GM23248 (cell line): ENCODE measurements around the gene RIMS1. TPM values are rescaled to one million over a fixed set of nuclear protein-coding genes. Genes with fewer than 3 reads are reported as not detected.

Source experiments
- DNase-seq: peaks from one replicate; pipeline ENCODE4 v3.0.0-alpha.2; 2015
- H2AFZ ChIP-seq: fragments of 200-600 bp; sonication (generic); 2 replicates; pipeline ENCODE4 v1.6.1; 2016; ENCODE audit warnings: antibody characterized with exemption
- H3F3A ChIP-seq: fragments of 200-600 bp; sonication (generic); 2 replicates; pipeline ENCODE4 v1.6.1; 2016; ENCODE audit warnings: mild to moderate bottlenecking, antibody characterized with exemption, mixed run types; ENCODE audit not compliant: insufficient read depth
- H3K27ac ChIP-seq: fragments of 200-600 bp; sonication (generic); 2 replicates; pipeline ENCODE4 v1.5.1; 2016; ENCODE audit warnings: mild to moderate bottlenecking
- H3K27me3 ChIP-seq: fragments of 200-600 bp; sonication (generic); replicated peaks from 2 replicates; pipeline ENCODE4 v1.6.1; 2016; ENCODE audit warnings: mild to moderate bottlenecking; ENCODE audit not compliant: insufficient read depth
- H3K36me3 ChIP-seq: fragments of 200-600 bp; sonication (generic); 2 replicates; pipeline ENCODE4 v1.6.1; 2016; ENCODE audit warnings: low read depth, mild to moderate bottlenecking
- H3K4me1 ChIP-seq: fragments of 200-600 bp; sonication (generic); 2 replicates; pipeline ENCODE4 v1.6.1; 2016; ENCODE audit warnings: mild to moderate bottlenecking; ENCODE audit not compliant: insufficient read depth
- H3K4me2 ChIP-seq: fragments of 200-600 bp; sonication (generic); one replicate; pipeline ENCODE4 v1.6.1; 2016; ENCODE audit warnings: mild to moderate bottlenecking; ENCODE audit not compliant: unreplicated experiment
- H3K4me3 ChIP-seq: fragments of 200-600 bp; sonication (generic); 2 replicates; pipeline ENCODE4 v1.5.1; 2016; ENCODE audit warnings: mild to moderate bottlenecking
- H3K79me2 ChIP-seq: fragments of 200-600 bp; sonication (generic); 2 replicates; pipeline ENCODE4 v1.6.1; 2016; ENCODE audit warnings: mild to moderate bottlenecking; ENCODE audit not compliant: insufficient read depth
- H3K9ac ChIP-seq: fragments of 200-600 bp; sonication (generic); 2 replicates; pipeline ENCODE4 v1.6.1; 2016; ENCODE audit warnings: mild to moderate bottlenecking
- H3K9me2 ChIP-seq: fragments of 200-600 bp; sonication (generic); 2 replicates; pipeline ENCODE4 v1.6.1; 2016; ENCODE audit warnings: mixed run types, mild to moderate bottlenecking, moderate library complexity; ENCODE audit not compliant: insufficient read depth
- H3K9me3 ChIP-seq: fragments of 200-600 bp; sonication (generic); one replicate; pipeline ENCODE4 v1.6.1; 2017; ENCODE audit warnings: low read depth
- H4K20me1 ChIP-seq: fragments of 200-600 bp; sonication (generic); 2 replicates; pipeline ENCODE4 v1.6.0; 2016; ENCODE audit not compliant: insufficient read depth
- EZH2 ChIP-seq: fragments of 200-600 bp; sonication (generic); IDR thresholded peaks from 2 replicates; pipeline ENCODE4 v1.6.1; 2018; ENCODE audit warnings: antibody characterized with exemption, mild to moderate bottlenecking; ENCODE audit not compliant: insufficient read depth, poor library complexity, severe bottlenecking
- EZH2phosphoT487 ChIP-seq: fragments of 200-600 bp; sonication (generic); IDR thresholded peaks from 2 replicates; pipeline ENCODE4 v1.6.1; 2018; ENCODE audit warnings: antibody characterized with exemption, moderate library complexity, mild to moderate bottlenecking, low read depth; ENCODE audit not compliant: insufficient read depth
- WGBS, 2 experiments: methylation state at CpG; one replicate each; pipeline ENCODE4 v1.1.6; 2015 to 2017; ENCODE audit warnings: low lambda C conversion rate in 2 of 2, low coverage in 1 of 2; ENCODE audit errors: missing lambda C conversion rate in 2 of 2; 5-methylcytosine and 5-hydroxymethylcytosine counted together
- in situ Hi-C: fragments of 300-500 bp; cut with MboI; formaldehyde crosslinking; loops from 2 replicates; pipeline ENCODE4 v1.15.0; 2020
- polyA plus RNA-seq: library from polyadenylated mRNA; unstranded; fragments of >200 nt; fragmentation: Nextera tagmentation; extraction: Ambion mirVana; gene quantifications from 2 replicates; pipeline ENCODE4 v1.2.1, GENCODE V29; 2016
- total RNA-seq: library from RNA; depleted of rRNA; stranded (reverse); fragments of >200 nt; shearing (Covaris generic); gene quantifications from 2 replicates; pipeline ENCODE4 v1.2.3, GENCODE V29; 2014

RIMS1 gene
- total and polyA plus RNA-seq, 2 experiments from 2014 or later: 1.8 to 10.6 TPM

DNA sequence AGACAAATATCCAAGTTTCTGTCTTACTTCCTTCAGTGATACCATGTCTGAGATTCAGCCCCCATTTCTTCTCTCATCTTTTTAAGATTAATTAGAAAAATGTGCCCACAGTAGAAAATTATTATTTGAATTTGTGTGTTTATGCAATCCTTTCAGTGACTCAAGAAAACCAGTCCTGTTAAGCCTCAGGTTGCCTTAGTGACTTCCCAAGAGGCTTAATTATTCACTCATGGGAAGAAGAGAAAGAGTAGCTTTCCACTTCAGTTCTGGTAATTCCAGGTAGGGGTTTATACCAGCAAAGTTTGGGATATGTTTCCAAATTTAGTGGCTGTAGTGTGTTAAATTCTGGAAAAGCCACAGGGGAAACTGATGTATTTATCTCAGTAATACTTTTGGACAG, 149.1 kb downstream of the RIMS1 start:
- no peak overlapping the region for H3K4me2 ChIP-seq
- in situ Hi-C loops: no loop called here

DNA sequence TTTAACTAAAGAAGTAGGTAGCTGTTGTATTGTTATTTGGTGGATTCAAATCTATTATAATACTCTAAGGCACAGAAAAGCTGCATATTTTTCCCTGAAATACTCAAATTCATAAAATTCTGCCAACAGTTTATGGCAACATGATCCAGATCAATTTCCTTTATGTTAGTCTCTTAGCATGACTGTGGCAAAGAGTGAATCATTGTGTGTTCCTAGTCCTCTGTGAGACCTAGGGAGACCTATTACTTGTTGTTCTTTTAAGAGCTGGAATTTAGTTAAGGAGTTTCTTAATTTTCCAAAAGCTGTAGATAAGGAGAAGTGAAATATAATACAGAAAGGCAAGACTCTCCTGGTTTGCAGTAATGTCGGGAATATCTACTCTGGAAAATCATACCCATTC, 149.6 kb downstream of the RIMS1 start:
- no peaks in the 10 kb centered on the region for H4K20me1 ChIP-seq
- H3K9me3 ChIP-seq: no peaks in the 10 kb centered on the region
- H3F3A ChIP-seq: peaks cover 10% of the 10 kb centered on the region; the same call in 1 of the 2 replicates
- H3K4me2 ChIP-seq: no peak overlapping the region
- H3K27me3 ChIP-seq: no peaks in the 10 kb centered on the region
- peaks cover 29% of the 10 kb centered on the region for H3K4me1 ChIP-seq
- WGBS, 2 experiments: 30 to 40% methylated on average over 1 of the region's 1 CpG
- H3K27ac ChIP-seq: no peak overlapping the region
- H2AFZ ChIP-seq: no peak overlapping the region
- DNase-seq: peak; percentile 14
- no peaks in the 10 kb centered on the region for H3K36me3 ChIP-seq
- no peaks in the 10 kb centered on the region for H3K9me2 ChIP-seq
- TF ChIP-seq EZH2phosphoT487 (no peak), EZH2 (no peak)
- no peak overlapping the region for H3K9ac ChIP-seq
- no peak overlapping the region for H3K4me3 ChIP-seq
- H3K79me2 ChIP-seq: no peaks in the 10 kb centered on the region
- in situ Hi-C loops: no loop called here

More for the DNA sequence above, 149.1 kb downstream of the RIMS1 start:
- no peaks in the 10 kb centered on the region for H3K9me3 ChIP-seq
- no peak overlapping the region for H3K9ac ChIP-seq
- H3K4me1 ChIP-seq: peaks cover 32% of the 10 kb centered on the region
- H2AFZ ChIP-seq: no peak overlapping the region
- H3K36me3 ChIP-seq: no peaks in the 10 kb centered on the region
- no peaks in the 10 kb centered on the region for H3K27me3 ChIP-seq
- TF ChIP-seq EZH2 (no peak), EZH2phosphoT487 (no peak)
- H3K4me3 ChIP-seq: no peak overlapping the region
- no peaks in the 10 kb centered on the region for H3K79me2 ChIP-seq
- no peaks in the 10 kb centered on the region for H3K9me2 ChIP-seq
- peaks cover 10% of the 10 kb centered on the region; the same call in 1 of the 2 replicates for H3F3A ChIP-seq
- no peaks in the 10 kb centered on the region for H4K20me1 ChIP-seq
- no peak overlapping the region for H3K27ac ChIP-seq
- peak; percentile 55 for DNase-seq

DNA sequence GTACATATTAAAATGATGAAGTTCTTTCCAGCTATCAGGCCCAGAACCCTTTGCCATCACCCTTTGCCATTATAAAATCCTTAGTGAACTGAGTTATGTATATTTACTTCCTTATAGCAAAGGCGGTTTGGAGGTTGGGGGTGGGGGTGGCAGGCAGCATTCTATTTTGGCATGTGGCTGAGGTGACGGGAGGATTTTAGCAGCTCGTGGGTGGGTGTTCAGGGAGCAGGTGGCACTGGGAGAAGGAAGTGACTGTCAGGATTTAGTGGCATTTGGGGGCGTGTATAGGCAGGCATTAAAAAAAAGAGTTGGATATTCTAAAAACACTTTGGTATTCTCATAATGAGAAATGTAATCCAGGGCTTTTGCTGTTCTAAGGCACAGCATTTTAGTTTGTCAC, 150.7 kb downstream of the RIMS1 start:
- Histone ChIP-seq H3K9me2 (no peaks in the 10 kb centered on the region), H3F3A (peaks cover 6% of the 10 kb centered on the region; the same call in 1 of the 2 replicates), H2AFZ (no peak overlapping the region), H3K9me3 (no peaks in the 10 kb centered on the region), H3K4me2 (no peak overlapping the region), H4K20me1 (no peaks in the 10 kb centered on the region), H3K27ac (no peak overlapping the region), H3K79me2 (no peaks in the 10 kb centered on the region), H3K9ac (no peak overlapping the region), H3K4me3 (no peak overlapping the region), H3K4me1 (peaks cover 18% of the 10 kb centered on the region), H3K27me3 (no peaks in the 10 kb centered on the region), H3K36me3 (no peaks in the 10 kb centered on the region)
- no peak for DNase-seq
- TF ChIP-seq EZH2 (no peak), EZH2phosphoT487 (no peak)
- in situ Hi-C loops: no loop called here
- WGBS, 2 experiments: 15 to 19% methylated on average over 4 of the region's 4 CpGs

GRCh38 chr6:72040111-72040510, 153.8 kb downstream of the RIMS1 start:
- H3K4me2 ChIP-seq: no peak overlapping the region
- no peaks in the 10 kb centered on the region for H4K20me1 ChIP-seq
- TF ChIP-seq EZH2phosphoT487 (no peak), EZH2 (no peak)
- no peaks in the 10 kb centered on the region for H3K9me3 ChIP-seq
- no peak overlapping the region for H3K9ac ChIP-seq
- no peaks in the 10 kb centered on the region for H3K27me3 ChIP-seq
- no peaks in the 10 kb centered on the region for H3K79me2 ChIP-seq
- H3K4me1 ChIP-seq: no peaks in the 10 kb centered on the region
- no peak overlapping the region for H2AFZ ChIP-seq
- H3K9me2 ChIP-seq: no peaks in the 10 kb centered on the region
- H3K36me3 ChIP-seq: no peaks in the 10 kb centered on the region
- in situ Hi-C loops: no loop called here
- DNase-seq: no peak
- H3K27ac ChIP-seq: no peak overlapping the region
- no peaks in the 10 kb centered on the region for H3F3A ChIP-seq
- no peak overlapping the region for H3K4me3 ChIP-seq

DNA sequence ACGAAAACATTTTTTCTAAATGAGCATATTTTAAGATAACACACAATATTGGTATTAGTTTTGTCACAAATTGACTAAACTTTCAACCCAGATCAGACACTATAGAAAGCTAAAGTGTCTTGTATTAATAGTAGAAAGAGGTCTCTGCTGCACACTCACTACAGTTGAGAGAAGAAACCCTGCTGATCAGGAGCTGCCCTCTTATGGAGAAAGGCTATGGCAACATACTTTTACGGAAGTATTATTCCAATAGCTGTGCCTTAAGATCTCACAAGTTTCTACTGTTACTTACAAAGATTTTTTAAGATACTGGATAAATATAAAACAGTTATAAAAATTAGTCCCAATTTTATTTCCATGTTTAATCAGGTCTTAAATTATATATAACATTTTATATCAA, 155.7 kb downstream of the RIMS1 start:
- TF ChIP-seq EZH2phosphoT487: no peak
- no peak for TF ChIP-seq EZH2
- no peak overlapping the region for H3K27ac ChIP-seq
- no peaks in the 10 kb centered on the region for H3K27me3 ChIP-seq
- no peak overlapping the region for H3K9ac ChIP-seq
- WGBS, 2 experiments: 22 to 30% methylated on average over 2 of the region's 2 CpGs
- H2AFZ ChIP-seq: no peak overlapping the region
- H3K4me1 ChIP-seq: no peaks in the 10 kb centered on the region
- no peak overlapping the region for H3K4me2 ChIP-seq
- no peaks in the 10 kb centered on the region for H3K79me2 ChIP-seq
- no peaks in the 10 kb centered on the region for H3K9me3 ChIP-seq
- H3F3A ChIP-seq: no peaks in the 10 kb centered on the region
- no peaks in the 10 kb centered on the region for H3K9me2 ChIP-seq
- in situ Hi-C loops: no loop called here
- no peaks in the 10 kb centered on the region for H3K36me3 ChIP-seq
- peak; percentile 44 for DNase-seq
- H3K4me3 ChIP-seq: no peak overlapping the region
- no peaks in the 10 kb centered on the region for H4K20me1 ChIP-seq
